Breast epithelium (tissue), 3 donors: Measurements from ENCODE around the gene HMGXB3.

Experiments
- CTCF ChIP-seq, 3 donors: fragments of 450-650 bp; IDR thresholded peaks; one replicate each; pipeline ENCODE4 v1.5.1; 2016 to 2017; ENCODE audit warnings: antibody characterized with exemption in 3 of 3, mild to moderate bottlenecking in 3 of 3, moderate library complexity in 3 of 3
- POLR2A ChIP-seq: fragments of 450-650 bp; IDR thresholded peaks from one replicate; pipeline ENCODE4 v1.6.1; 2016; ENCODE audit warnings: antibody characterized with exemption, mild to moderate bottlenecking, moderate library complexity
- POLR2AphosphoS5 ChIP-seq, 3 donors: sonication (generic); formaldehyde crosslinking; IDR thresholded peaks; one replicate each; pipeline ENCODE4 v1.6.1; 2017; ENCODE audit warnings: antibody characterized with exemption in 3 of 3

DNA sequence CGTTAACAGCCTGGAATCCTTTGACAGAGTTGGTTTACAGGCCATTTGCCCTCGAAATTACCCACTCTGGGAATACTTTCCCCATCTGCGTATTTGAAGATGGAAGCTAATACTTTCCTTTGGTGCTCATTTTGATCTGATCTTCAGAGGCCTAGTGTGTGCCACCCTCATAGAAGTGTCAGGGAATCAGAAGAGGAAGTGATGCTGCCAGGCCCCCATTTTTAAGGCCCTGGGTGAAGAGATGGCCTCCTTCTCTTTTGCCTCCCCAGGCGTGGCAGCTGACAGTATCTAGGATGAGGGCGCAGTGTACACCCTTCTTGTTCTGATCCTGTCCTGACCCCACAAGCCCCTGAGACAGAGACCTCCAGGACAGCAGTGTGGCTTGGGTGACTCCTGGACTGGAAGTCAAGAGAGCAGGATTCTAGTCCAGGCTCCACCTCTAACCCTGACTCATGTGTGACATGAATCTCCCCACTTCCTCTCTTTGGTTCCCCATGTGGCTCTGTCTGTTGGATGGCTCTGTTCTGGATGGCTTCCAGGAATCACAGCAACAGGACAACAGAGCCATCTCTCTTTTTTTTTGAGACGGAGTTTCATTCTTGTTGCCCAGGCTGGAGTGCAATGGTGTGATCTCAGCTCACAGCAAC, 58.1 kb downstream of the HMGXB3 start:
- no peak for TF ChIP-seq CTCF (IDR thresholded peaks at IDR 0.05)
- no peak for TF ChIP-seq POLR2A
- no peak for TF ChIP-seq POLR2AphosphoS5 (IDR thresholded peaks at IDR 0.05)
